ENCODE data around the gene PNKD.

Gene PNKD

GRCh38 chr2:218315397-218315796 is 45.1 kb downstream of the PNKD start:
- H3K36me3 ChIP-seq, result no peaks in the 10 kb centered on the region
- peaks cover 54 to 59% of the 10 kb centered on the region in 2 experiments for H3K4me1 ChIP-seq (ENCODE audit: control insufficient read depth in 1 of 2, insufficient read depth in 1 of 2, low read depth in 1 of 2, low read length in 1 of 2)
- H3K27ac ChIP-seq, result peak overlapping the region; percentile 96
- no peak for TF ChIP-seq CTCF (IDR thresholded peaks at IDR 0.05)
- no peak overlapping the region for H3K4me3 ChIP-seq (ENCODE audit: low read depth in 1 of 2, low read length in 1 of 2)
- H3K27me3 ChIP-seq, result no peaks in the 10 kb centered on the region
- no peaks in the 10 kb centered on the region for H3K9me3 ChIP-seq

DNA sequence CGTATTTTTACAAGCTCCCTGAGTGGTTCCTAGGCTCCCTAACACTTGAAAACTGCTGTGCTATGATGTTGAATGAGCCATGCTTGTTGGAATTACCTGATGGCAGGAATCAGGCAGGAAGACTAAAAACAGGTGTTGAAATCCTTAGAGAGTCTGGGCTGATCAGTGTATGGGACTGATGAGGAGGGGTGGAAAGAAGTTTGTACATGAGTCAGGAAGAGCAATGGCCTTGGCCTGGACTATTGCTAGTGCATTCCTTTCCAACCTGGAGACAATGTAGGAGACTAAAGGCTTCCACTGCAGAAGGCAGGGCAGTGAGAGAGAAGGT is 46.9 kb downstream of the PNKD start:
- Histone ChIP-seq H3K4me1 (ENCODE audit: control insufficient read depth in 1 of 2, insufficient read depth in 1 of 2, low read depth in 1 of 2, low read length in 1 of 2) (peaks cover 49% of the 10 kb centered on the region in 2 experiments), H3K9me3 (no peaks in the 10 kb centered on the region), H3K27ac (peak overlapping the region; percentile 96), H3K27me3 (no peaks in the 10 kb centered on the region), H3K4me3 (ENCODE audit: low read depth in 1 of 2, low read length in 1 of 2) (peak overlapping the region in 1 of 2 experiments; percentile 30), H3K36me3 (no peaks in the 10 kb centered on the region)
- no peak for TF ChIP-seq CTCF (IDR thresholded peaks at IDR 0.05)

GRCh38 chr2:218317835-218318234 is 47.5 kb downstream of the PNKD start:
- no peaks in the 10 kb centered on the region for H3K36me3 ChIP-seq
- no peaks in the 10 kb centered on the region for H3K9me3 ChIP-seq
- no peaks in the 10 kb centered on the region for H3K27me3 ChIP-seq
- H3K4me3 ChIP-seq (ENCODE audit: low read depth in 1 of 2, low read length in 1 of 2), result no peak overlapping the region
- peaks cover 48 to 49% of the 10 kb centered on the region in 2 experiments for H3K4me1 ChIP-seq (ENCODE audit: control insufficient read depth in 1 of 2, insufficient read depth in 1 of 2, low read depth in 1 of 2, low read length in 1 of 2)
- no peak for TF ChIP-seq CTCF (IDR thresholded peaks at IDR 0.05)
- H3K27ac ChIP-seq, result peak overlapping the region; percentile 96

DNA sequence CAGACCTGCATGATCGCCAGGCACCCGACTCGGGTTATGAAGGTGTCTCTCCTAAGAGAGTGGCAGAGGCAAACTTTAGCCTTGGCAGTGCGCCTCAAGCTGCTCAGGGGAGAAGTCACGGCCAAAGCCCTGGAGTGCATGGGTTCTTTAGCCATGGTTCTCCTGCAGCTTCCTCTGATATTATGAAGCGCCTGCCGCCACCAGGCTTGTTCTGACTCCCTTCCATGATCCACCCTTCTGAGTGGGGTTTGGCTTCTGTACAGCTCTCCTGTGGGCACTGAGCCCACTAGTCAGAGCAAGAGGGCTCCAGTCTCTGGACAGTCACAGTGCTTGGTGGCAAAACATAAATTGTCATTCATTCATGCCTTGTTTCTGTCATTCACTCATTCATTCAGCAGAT is 47.9 kb downstream of the PNKD start:
- H3K4me3 ChIP-seq (ENCODE audit: low read depth in 1 of 2, low read length in 1 of 2), result no peak overlapping the region

DNA sequence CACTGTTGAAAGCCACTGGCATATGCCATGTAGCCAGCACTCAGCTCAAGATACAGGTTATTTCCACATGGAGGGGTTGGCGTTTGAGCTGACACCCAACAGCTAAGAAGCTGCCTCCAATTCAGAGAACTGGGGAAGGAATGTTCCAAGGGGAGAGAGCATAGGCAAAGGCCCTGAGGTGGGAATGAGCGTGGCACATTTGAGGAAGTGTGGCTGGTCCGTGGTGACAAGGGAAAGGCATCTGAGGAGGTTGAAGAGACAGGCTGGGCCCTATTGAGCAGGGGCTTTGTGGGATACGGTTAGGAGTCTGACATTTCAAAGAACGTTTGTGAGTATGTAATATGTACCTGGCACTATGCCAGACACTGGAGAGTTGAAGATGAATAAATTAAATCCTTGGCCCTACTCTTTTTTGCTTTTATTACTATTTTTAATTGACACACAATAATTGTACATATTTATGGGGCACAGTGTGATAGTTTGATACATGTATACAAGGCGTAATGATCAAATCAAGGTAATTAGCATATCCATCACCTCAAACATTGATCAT is 49.6 kb downstream of the PNKD start:
- H3K36me3 ChIP-seq, result no peaks in the 10 kb centered on the region
- TF ChIP-seq CTCF (IDR thresholded peaks at IDR 0.05), result no peak
- H3K4me1 ChIP-seq (ENCODE audit: control insufficient read depth in 1 of 2, insufficient read depth in 1 of 2, low read depth in 1 of 2, low read length in 1 of 2), result peaks cover 40 to 46% of the 10 kb centered on the region in 2 experiments
- no peak overlapping the region for H3K4me3 ChIP-seq (ENCODE audit: low read depth in 1 of 2, low read length in 1 of 2)
- peaks cover 8% of the 10 kb centered on the region for H3K27me3 ChIP-seq
- H3K27ac ChIP-seq, result no peak overlapping the region
- H3K9me3 ChIP-seq, result no peaks in the 10 kb centered on the region

More for the DNA sequence above, 47.9 kb downstream of the PNKD start:
- Histone ChIP-seq H3K9me3 (no peaks in the 10 kb centered on the region), H3K36me3 (no peaks in the 10 kb centered on the region), H3K27ac (peak overlapping the region; percentile 96), H3K27me3 (no peaks in the 10 kb centered on the region), H3K4me1 (ENCODE audit: control insufficient read depth in 1 of 2, insufficient read depth in 1 of 2, low read depth in 1 of 2, low read length in 1 of 2) (peaks cover 44 to 45% of the 10 kb centered on the region in 2 experiments)
- no peak for TF ChIP-seq CTCF (IDR thresholded peaks at IDR 0.05)

Data from neutrophil (primary cell).